Mammary epithelial cell (primary cell): ENCODE data around the gene VPS54.

Source experiments
- CTCF ChIP-seq, 2 donors: IDR thresholded peaks in 1 of 2; conservative IDR thresholded peaks in 1 of 2; 2 replicates each; pipeline ENCODE4 v1.5.1; 2011 to 2012; ENCODE audit warnings: inconsistent platforms in 2 of 2, low read length in 2 of 2, mild to moderate bottlenecking in 2 of 2, control low read depth in 1 of 2, low read depth in 1 of 2; ENCODE audit not compliant: insufficient read depth in 1 of 2; ENCODE audit errors: extremely low read depth in 1 of 2
- EZH2 ChIP-seq: IDR thresholded peaks from 2 replicates; pipeline ENCODE4 v1.6.1; 2012; ENCODE audit warnings: low read length, inconsistent platforms, borderline replicate concordance

DNA sequence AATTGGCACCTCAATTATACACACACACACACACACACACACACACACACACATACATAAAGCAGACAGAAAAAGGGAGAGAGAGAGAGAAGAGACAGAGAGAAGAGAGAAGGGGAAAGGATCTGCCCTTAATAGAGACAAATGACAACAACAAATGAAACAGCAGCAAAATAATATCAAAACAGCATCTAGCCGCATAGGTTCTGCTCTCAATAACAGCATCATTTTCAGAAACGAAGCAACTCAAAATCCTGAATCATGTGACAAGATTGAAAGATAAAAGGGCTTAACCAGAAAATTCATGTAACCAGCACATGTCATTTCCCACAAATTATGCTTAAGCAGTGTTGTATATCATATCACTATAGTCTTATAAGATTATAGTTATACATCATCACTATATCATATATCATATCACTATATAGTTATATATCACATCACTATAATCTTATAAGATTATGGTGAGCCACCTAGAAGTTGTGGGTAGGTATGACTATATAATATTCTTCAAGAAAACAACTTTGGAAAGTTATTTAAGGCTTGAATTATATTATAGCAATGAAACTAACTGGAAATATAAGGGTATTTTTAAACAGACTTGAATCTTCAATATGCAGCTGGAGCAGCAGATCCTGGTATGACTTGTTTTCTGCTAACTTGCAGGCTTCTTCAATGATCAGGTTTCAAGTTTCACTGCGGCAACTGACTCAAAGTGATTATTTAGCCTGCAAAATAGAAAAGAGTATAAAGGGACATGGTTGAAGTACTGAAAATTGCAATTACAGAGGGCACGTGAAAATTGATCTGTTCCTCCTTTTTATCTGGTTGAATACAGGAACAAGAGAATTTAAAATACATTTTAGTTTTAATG lies 16.1 kb upstream of the VPS54 start:
- no peak for TF ChIP-seq CTCF (conservative IDR thresholded peaks at IDR 0.05 in 1 of 2, IDR thresholded peaks at IDR 0.05 in 1 of 2; ENCODE audit: extremely low read depth in 1 of 2, insufficient read depth in 1 of 2, low read depth in 1 of 2, low read length in 2 of 2)
- no peak for TF ChIP-seq EZH2
